ENCODE results near the gene MED13L. TPM values are rescaled to one million over a fixed set of nuclear protein-coding genes. Genes with fewer than 3 reads are reported as not detected.

The MED13L gene
- total and polyA plus RNA-seq, 8 donors, result 10.3 to 93.8 (median 53.0) TPM

DNA sequence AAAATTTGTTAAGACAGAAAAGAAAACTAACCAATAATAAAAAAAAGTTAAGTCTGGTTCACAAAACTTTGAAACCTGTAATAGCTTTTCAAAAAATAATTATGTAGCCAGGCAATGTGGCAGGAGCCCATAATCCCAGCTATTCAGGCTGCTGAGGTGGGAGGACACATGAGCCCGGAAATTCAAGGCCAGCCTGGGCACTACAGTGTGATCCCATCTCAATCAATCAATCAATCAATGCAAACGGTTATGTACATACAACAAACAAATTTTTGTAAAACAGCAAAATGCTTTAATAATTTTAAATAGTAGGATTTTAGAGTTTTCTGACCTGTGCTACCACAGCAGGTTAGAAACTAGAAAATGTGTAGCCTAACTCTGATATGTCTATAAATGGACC is 152.4 kb downstream of the MED13L start:
- WGBS, 2 donors, result 25 to 30% methylated on average over 2 of the region's 2 CpGs
- Histone ChIP-seq H3K4me3 (no peak overlapping the region), H3K36me3 (no peaks in the 10 kb centered on the region), H3K27ac (no peak overlapping the region), H3K9me3 (no peaks in the 10 kb centered on the region), H3K27me3 (no peaks in the 10 kb centered on the region), H3K4me1 (peaks cover 14 to 50% (median 34%) of the 10 kb centered on the region in 3 donors)
- intact Hi-C loops (cut with DNase I), result no loop called here
- ATAC-seq (no peak), FAIRE-seq (no peak), DNase-seq (no peak)
- TF ChIP-seq, protein P1, sequence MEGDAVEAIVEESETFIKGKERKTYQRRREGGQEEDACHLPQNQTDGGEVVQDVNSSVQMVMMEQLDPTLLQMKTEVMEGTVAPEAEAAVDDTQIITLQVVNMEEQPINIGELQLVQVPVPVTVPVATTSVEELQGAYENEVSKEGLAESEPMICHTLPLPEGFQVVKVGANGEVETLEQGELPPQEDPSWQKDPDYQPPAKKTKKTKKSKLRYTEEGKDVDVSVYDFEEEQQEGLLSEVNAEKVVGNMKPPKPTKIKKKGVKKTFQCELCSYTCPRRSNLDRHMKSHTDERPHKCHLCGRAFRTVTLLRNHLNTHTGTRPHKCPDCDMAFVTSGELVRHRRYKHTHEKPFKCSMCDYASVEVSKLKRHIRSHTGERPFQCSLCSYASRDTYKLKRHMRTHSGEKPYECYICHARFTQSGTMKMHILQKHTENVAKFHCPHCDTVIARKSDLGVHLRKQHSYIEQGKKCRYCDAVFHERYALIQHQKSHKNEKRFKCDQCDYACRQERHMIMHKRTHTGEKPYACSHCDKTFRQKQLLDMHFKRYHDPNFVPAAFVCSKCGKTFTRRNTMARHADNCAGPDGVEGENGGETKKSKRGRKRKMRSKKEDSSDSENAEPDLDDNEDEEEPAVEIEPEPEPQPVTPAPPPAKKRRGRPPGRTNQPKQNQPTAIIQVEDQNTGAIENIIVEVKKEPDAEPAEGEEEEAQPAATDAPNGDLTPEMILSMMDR (IDR thresholded peaks at IDR 0.05), result no peak

DNA sequence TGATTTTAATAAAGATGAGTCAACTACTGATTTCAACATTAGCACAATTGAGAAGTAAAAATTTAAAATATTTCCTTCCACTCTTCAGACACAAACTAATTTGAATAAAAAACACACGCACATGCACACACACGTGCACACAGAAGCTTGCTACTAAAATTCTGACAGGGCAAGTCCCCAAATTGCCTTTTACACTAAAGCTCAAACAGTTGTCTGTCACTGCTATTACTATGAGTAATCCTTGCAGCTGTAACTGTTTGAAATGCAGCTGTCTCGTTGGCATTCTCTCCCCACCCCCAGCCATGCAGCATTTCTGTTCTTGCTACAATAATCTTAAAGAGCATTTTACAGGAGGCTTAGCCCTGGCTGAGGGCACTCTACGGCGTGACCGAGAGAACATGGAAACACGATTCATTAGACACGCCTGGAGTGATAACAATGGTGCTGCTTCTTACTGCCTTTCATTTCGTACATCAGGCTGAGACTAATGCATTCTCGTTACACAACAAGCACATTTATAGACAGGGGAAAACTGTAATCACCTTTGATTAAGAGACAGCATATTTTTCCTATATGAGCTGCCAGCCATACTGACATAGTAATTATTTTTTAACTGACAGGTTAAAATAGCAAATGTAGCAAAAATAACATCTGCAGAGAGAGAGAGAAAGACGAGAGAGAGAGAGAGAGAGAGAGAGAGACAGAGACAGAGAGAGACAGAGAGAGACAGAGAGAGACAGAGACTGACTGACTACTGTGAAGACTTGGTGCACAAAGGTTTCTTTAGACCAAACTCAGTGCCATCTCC is 153.8 kb downstream of the MED13L start:
- FAIRE-seq, result no peak
- Histone ChIP-seq H3K4me3 (no peak overlapping the region), H3K27ac (no peak overlapping the region), H3K4me1 (peaks cover 12 to 54% (median 34%) of the 10 kb centered on the region in 3 donors), H3K27me3 (no peaks in the 10 kb centered on the region), H3K9me3 (no peaks in the 10 kb centered on the region), H3K36me3 (no peaks in the 10 kb centered on the region)
- WGBS, 2 donors, result 12 to 22% methylated on average over 11 of the region's 11 CpGs
- peak in 1 of 6 donors; percentile 35 for DNase-seq
- intact Hi-C loops (cut with DNase I), result no loop called here
- ATAC-seq, result peak; percentile 39 to 73 (median 62)
- TF ChIP-seq, protein P1 (IDR thresholded peaks at IDR 0.05), result no peak

DNA sequence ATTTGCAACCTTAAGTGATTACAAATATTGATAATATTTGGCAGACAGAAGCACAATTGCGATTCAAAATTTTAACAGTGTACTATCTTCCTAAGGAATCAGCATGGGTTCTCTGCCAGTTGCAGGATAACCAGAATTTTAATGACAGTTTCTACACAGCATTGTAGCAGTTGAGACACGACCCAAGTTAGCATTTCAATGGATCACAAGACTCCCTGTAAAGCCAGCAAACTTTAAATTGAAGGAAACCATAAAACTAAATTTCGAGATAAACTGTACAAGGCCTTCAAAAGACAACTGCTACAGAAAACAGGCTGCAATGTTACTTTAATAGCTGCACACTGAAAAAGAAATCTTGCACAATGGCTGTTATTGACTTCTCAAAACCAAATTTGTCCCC is 154.9 kb downstream of the MED13L start:
- WGBS, 2 donors, result 41 to 46% methylated on average over 3 of the region's 3 CpGs
- FAIRE-seq (no peak), ATAC-seq (no peak), DNase-seq (no peak)
- peaks cover 12 to 51% (median 29%) of the 10 kb centered on the region in 3 donors for H3K4me1 ChIP-seq
- no peak overlapping the region for H3K4me3 ChIP-seq
- no peaks in the 10 kb centered on the region for H3K36me3 ChIP-seq
- no peaks in the 10 kb centered on the region for H3K9me3 ChIP-seq
- TF ChIP-seq, protein P1 (IDR thresholded peaks at IDR 0.05), result no peak
- H3K27me3 ChIP-seq, result no peaks in the 10 kb centered on the region
- intact Hi-C loops (cut with DNase I), result no loop called here
- no peak overlapping the region for H3K27ac ChIP-seq

DNA sequence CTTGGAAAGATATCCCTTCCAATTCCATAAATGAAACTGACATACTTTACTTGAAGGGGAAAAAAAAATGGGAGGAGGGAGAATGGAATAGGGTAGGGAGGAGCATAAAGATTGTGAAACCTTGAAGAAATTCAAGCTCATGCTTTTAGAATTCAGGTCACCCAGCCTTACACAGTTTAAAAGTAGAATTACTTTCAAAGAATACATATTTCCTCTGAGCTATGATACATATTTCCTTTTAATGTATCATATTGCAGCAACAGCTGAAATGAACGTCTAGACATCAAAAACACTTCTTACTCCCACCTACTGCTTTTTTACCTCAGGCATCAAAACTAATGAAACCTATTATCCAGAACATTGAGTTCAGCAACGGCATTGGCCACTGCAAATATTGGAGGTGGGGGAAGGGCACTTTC is 156.0 kb downstream of the MED13L start:
- Histone ChIP-seq H3K27me3 (no peaks in the 10 kb centered on the region), H3K4me3 (no peak overlapping the region), H3K27ac (no peak overlapping the region), H3K4me1 (peaks cover 12 to 48% (median 29%) of the 10 kb centered on the region in 3 donors), H3K36me3 (no peaks in the 10 kb centered on the region), H3K9me3 (no peaks in the 10 kb centered on the region)
- intact Hi-C loops (cut with DNase I), result no loop called here
- ATAC-seq, result peak; percentile 33 to 49 (median 46)
- FAIRE-seq, result no peak
- TF ChIP-seq, protein P1 (IDR thresholded peaks at IDR 0.05), result no peak
- WGBS, 2 donors, result 15% methylated on average over 2 of the region's 2 CpGs
- no peak for DNase-seq

All from pancreas (tissue), 10 donors.